HL-60 (cell line): Measurements from ENCODE around the gene ACVR2A.

ENCODE experiments used
- GABPA ChIP-seq: IDR thresholded peaks from 2 replicates; pipeline ENCODE4 v1.6.1; 2012; ENCODE audit warnings: low read depth
- POLR2AphosphoS5 ChIP-seq: IDR thresholded peaks from 2 replicates; pipeline ENCODE4 v1.6.1; 2012; ENCODE audit warnings: low read depth
- TF ChIP-seq, protein P1 (sequence below): IDR thresholded peaks from one replicate; pipeline ENCODE4 v1.5.1; 2011; ENCODE audit warnings: low read length, control low read depth, inconsistent platforms; ENCODE audit not compliant: insufficient read depth
- TF ChIP-seq, protein P2 (sequence below): IDR thresholded peaks from 2 replicates; pipeline ENCODE4 v1.6.1; 2012; ENCODE audit warnings: low read depth; ENCODE audit not compliant: insufficient replicate concordance

DNA sequence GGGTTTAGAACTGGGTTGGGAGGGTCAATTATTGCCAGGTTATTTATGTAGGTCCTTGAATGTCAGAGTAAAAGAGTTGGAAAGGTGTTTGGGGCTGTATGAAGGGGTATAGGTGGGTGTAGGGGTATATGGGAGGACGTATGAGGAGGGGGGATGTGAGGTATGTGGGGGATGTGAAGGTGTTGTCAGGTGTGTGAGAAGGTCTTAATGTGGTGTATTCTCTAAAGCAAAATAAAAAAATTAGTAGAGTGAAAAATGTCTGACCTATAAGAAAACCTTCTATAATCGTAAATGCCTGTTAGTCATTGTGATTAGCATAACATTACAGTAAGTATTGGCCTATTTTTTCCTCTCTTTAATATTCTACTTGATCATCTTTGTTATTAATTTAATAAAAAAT, 25.1 kb downstream of the ACVR2A start:
- TF ChIP-seq, protein P1, sequence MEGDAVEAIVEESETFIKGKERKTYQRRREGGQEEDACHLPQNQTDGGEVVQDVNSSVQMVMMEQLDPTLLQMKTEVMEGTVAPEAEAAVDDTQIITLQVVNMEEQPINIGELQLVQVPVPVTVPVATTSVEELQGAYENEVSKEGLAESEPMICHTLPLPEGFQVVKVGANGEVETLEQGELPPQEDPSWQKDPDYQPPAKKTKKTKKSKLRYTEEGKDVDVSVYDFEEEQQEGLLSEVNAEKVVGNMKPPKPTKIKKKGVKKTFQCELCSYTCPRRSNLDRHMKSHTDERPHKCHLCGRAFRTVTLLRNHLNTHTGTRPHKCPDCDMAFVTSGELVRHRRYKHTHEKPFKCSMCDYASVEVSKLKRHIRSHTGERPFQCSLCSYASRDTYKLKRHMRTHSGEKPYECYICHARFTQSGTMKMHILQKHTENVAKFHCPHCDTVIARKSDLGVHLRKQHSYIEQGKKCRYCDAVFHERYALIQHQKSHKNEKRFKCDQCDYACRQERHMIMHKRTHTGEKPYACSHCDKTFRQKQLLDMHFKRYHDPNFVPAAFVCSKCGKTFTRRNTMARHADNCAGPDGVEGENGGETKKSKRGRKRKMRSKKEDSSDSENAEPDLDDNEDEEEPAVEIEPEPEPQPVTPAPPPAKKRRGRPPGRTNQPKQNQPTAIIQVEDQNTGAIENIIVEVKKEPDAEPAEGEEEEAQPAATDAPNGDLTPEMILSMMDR: no peak
- TF ChIP-seq, protein P2, sequence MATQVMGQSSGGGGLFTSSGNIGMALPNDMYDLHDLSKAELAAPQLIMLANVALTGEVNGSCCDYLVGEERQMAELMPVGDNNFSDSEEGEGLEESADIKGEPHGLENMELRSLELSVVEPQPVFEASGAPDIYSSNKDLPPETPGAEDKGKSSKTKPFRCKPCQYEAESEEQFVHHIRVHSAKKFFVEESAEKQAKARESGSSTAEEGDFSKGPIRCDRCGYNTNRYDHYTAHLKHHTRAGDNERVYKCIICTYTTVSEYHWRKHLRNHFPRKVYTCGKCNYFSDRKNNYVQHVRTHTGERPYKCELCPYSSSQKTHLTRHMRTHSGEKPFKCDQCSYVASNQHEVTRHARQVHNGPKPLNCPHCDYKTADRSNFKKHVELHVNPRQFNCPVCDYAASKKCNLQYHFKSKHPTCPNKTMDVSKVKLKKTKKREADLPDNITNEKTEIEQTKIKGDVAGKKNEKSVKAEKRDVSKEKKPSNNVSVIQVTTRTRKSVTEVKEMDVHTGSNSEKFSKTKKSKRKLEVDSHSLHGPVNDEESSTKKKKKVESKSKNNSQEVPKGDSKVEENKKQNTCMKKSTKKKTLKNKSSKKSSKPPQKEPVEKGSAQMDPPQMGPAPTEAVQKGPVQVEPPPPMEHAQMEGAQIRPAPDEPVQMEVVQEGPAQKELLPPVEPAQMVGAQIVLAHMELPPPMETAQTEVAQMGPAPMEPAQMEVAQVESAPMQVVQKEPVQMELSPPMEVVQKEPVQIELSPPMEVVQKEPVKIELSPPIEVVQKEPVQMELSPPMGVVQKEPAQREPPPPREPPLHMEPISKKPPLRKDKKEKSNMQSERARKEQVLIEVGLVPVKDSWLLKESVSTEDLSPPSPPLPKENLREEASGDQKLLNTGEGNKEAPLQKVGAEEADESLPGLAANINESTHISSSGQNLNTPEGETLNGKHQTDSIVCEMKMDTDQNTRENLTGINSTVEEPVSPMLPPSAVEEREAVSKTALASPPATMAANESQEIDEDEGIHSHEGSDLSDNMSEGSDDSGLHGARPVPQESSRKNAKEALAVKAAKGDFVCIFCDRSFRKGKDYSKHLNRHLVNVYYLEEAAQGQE: no peak
- TF ChIP-seq POLR2AphosphoS5 (no peak), GABPA (no peak)
